Esophagus squamous epithelium (tissue), 5 donors: ENCODE data around the gene TEDDM1. TPM values are rescaled to one million over a fixed set of nuclear protein-coding genes. Genes with fewer than 3 reads are reported as not detected.
"Not testable (repeated sequence)": the region's sequence is repeated elsewhere in the genome, so short reads cannot be mapped to it uniquely, and the experiment has no call there.

Experiments used
- DNase-seq: peaks from one replicate; lab custom pipeline; 2025; lab: John Stamatoyannopoulos, UW
- H3K27ac ChIP-seq, 4 donors: fragments of 200-600 bp; sonication (generic); one replicate each; pipeline ENCODE4 v1.5.1; 2016 to 2019; ENCODE audit warnings: mild to moderate bottlenecking in 1 of 4
- H3K27me3 ChIP-seq, 4 donors: fragments of 200-600 bp; sonication (generic); 1 replicate in 3 of 4; 2 replicates in 1 of 4; pipeline versions ENCODE4 v1.5.1 to v1.6.0; 2017 to 2021; ENCODE audit warnings: antibody characterized with exemption in 1 of 4
- H3K36me3 ChIP-seq, 3 donors: fragments of 200-600 bp; sonication (generic); one replicate each; pipeline ENCODE4 v1.5.1; 2016 to 2019
- H3K4me1 ChIP-seq, 3 donors: fragments of 200-600 bp; sonication (generic); one replicate each; pipeline ENCODE4 v1.5.1; 2017 to 2019
- H3K4me3 ChIP-seq, 4 donors: fragments of 200-600 bp; sonication (generic); 1 replicate in 3 of 4; 2 replicates in 1 of 4; pipeline ENCODE4 v1.5.1; 2016 to 2019; ENCODE audit warnings: mild to moderate bottlenecking in 2 of 4, moderate library complexity in 1 of 4
- H3K9me3 ChIP-seq, 3 donors: fragments of 200-600 bp; sonication (generic); one replicate each; pipeline ENCODE4 v1.5.1; 2016 to 2019
- CTCF ChIP-seq, 6 experiments: fragments of 450-650 bp in 4 of 6; fragments of 200-600 bp in 2 of 6; sonication (generic) in 2 of 6; IDR thresholded peaks; one replicate each; pipeline ENCODE4 v1.5.1; 2016 to 2019; ENCODE audit warnings: antibody characterized with exemption in 6 of 6, mild to moderate bottlenecking in 4 of 6, moderate library complexity in 4 of 6
- POLR2A ChIP-seq, 4 donors: fragments of 450-650 bp; IDR thresholded peaks; one replicate each; pipeline ENCODE4 v1.6.1; 2017; ENCODE audit warnings: antibody characterized with exemption in 4 of 4, mild to moderate bottlenecking in 4 of 4, moderate library complexity in 3 of 4
- WGBS, 2 donors: methylation state at CpG; one replicate each; pipeline ENCODE4 v1.1.5; 2018; 5-methylcytosine and 5-hydroxymethylcytosine counted together
- intact Hi-C: fragments of 100-400 bp; cut with DNase I; formaldehyde crosslinking; loops from one replicate; pipeline ENCODE4 v1.15.0; 2022
- total RNA-seq, 4 donors: library from RNA; depleted of rRNA; stranded (reverse); fragments of >200 nt; gene quantifications; one replicate each; pipeline ENCODE4 v1.1.0, GENCODE V29; 2016
- donor health status: DM: yes; HTN: yes; CAD: no.

The TEDDM1 gene
- not detected for total RNA-seq

- no peak for DNase-seq
- Histone ChIP-seq H3K27ac (no peak within 1 kb of the TSS), H3K36me3 (no peaks in the 10 kb centered on the region), H3K4me3 (no peak within 1 kb of the TSS), H3K9me3 (peaks cover 0 to 5% (median 4%) of the 10 kb centered on the region in 3 donors), H3K27me3 (peaks cover 0 to 10% (median 0%) of the 10 kb centered on the region in 4 donors), H3K4me1 (peaks cover 4 to 28% (median 8%) of the 10 kb centered on the region in 3 donors)
- 97 to 98% methylated on average over 4 of the region's 4 CpGs for WGBS, 2 donors
- TF ChIP-seq POLR2A (IDR thresholded peaks at IDR 0.05) (no peak), CTCF (IDR thresholded peaks at IDR 0.05) (no peak)
- intact Hi-C loops = no loop called here
Measured at GRCh38 chr1:182400567-182400966, at the start of gene TEDDM1. TSS of gene TEDDM1 (minus strand) at chr1:182400667. CDS start at chr1:182400485, 182 bp downstream.

- H3K27me3 ChIP-seq = no peaks in the 10 kb centered on the region
- intact Hi-C loops = no loop called here
- no peak for DNase-seq
- H3K4me3 ChIP-seq = no peak within 1 kb of the TSS
- no peaks in the 10 kb centered on the region for H3K9me3 ChIP-seq
- H3K4me1 ChIP-seq = no peaks in the 10 kb centered on the region
- no peaks in the 10 kb centered on the region for H3K36me3 ChIP-seq
- TF ChIP-seq POLR2A (IDR thresholded peaks at IDR 0.05) (no peak), CTCF (IDR thresholded peaks at IDR 0.05) (no peak)
- no peak within 1 kb of the TSS for H3K27ac ChIP-seq
Measured at GRCh38 chr1:182450087-182450486, 49.6 kb upstream of the TEDDM1 start, which contains the start of gene RGSL1. TSS of gene RGSL1 (plus strand) at chr1:182450146. CDS start at chr1:182450166, 20 bp downstream.

GRCh38 chr1:182447660-182448059 lies 47.2 kb upstream of the TEDDM1 start:
- no peak for TF ChIP-seq POLR2A (IDR thresholded peaks at IDR 0.05)
- H3K4me3 ChIP-seq = no peak overlapping the region
- no peaks in the 10 kb centered on the region for H3K27me3 ChIP-seq
- intact Hi-C loops = no loop called here
- H3K9me3 ChIP-seq = no peaks in the 10 kb centered on the region
- H3K4me1 ChIP-seq = no peaks in the 10 kb centered on the region
- DNase-seq = no peak
- H3K36me3 ChIP-seq = no peaks in the 10 kb centered on the region
- no peak overlapping the region for H3K27ac ChIP-seq
- 91 to 96% methylated on average over 1 of the region's 1 CpG for WGBS, 2 donors

- DNase-seq, H3K36me3 ChIP-seq, H3K27me3 ChIP-seq, H3K4me3 ChIP-seq, H3K27ac ChIP-seq, H3K4me1 ChIP-seq, H3K9me3 ChIP-seq, intact Hi-C loops: not testable (repeated sequence)
- WGBS, 2 donors = 95 to 96% methylated on average over 2 of the region's 2 CpGs
Measured at GRCh38 chr1:182447124-182447523, 46.7 kb upstream of the TEDDM1 start.

GRCh38 chr1:182446033-182446669 lies 45.7 kb upstream of the TEDDM1 start:
- no peaks in the 10 kb centered on the region for H3K27me3 ChIP-seq
- 1% methylated on average over 3 of the region's 3 CpGs for WGBS, 2 donors
- no peaks in the 10 kb centered on the region for H3K36me3 ChIP-seq
- TF ChIP-seq POLR2A (IDR thresholded peaks at IDR 0.05) (no peak), CTCF (IDR thresholded peaks at IDR 0.05) (peak in 5 of 6 experiments; percentile 31 to 71 (median 62))
- H3K4me1 ChIP-seq = no peaks in the 10 kb centered on the region
- intact Hi-C loops = no loop called here
- H3K27ac ChIP-seq = no peak overlapping the region
- no peak for DNase-seq
- no peaks in the 10 kb centered on the region for H3K9me3 ChIP-seq
- H3K4me3 ChIP-seq = no peak overlapping the region

- TF ChIP-seq CTCF (IDR thresholded peaks at IDR 0.05) = peak in 1 of 6 experiments; percentile 12
- TF ChIP-seq POLR2A (IDR thresholded peaks at IDR 0.05) = no peak
- DNase-seq = no peak
- Histone ChIP-seq H3K36me3 (no peaks in the 10 kb centered on the region), H3K4me1 (no peaks in the 10 kb centered on the region), H3K9me3 (no peaks in the 10 kb centered on the region), H3K27me3 (no peaks in the 10 kb centered on the region), H3K27ac (no peak overlapping the region), H3K4me3 (no peak overlapping the region)
- WGBS, 2 donors = 45 to 64% methylated on average over 4 of the region's 4 CpGs
- intact Hi-C loops = no loop called here
Measured at GRCh38 chr1:182444497-182444896, 44.0 kb upstream of the TEDDM1 start.
